HEK293 (cell line): ENCODE data around the gene MECR.

Experiments
- CTCF ChIA-PET: fragments of 350-600 bp; formaldehyde crosslinking; extraction: SDS; loops from one replicate; lab custom pipeline; 2021; ENCODE audit warnings: antibody characterized with exemption; lab: Yijun Ruan, JAX
- POLR2A ChIA-PET: fragments of 300-600 bp; formaldehyde crosslinking; extraction: SDS; loops from one replicate; lab custom pipeline; 2020; ENCODE audit warnings: antibody characterized with exemption, inconsistent platforms; lab: Yijun Ruan, JAX
- H3K27ac ChIP-seq: fragments of 200-500 bp; sonication (Bioruptor generic); 2 replicates; pipeline ENCODE4 v1.5.1; 2014; ENCODE audit warnings: low read depth, low read length, control low read depth, inconsistent platforms; ENCODE audit errors: extremely low read depth
- H3K36me3 ChIP-seq, 2 experiments: fragments of 200-500 bp in 1 of 2; sonication (Bioruptor generic) in 1 of 2; 1 replicate in 1 of 2; 2 replicates in 1 of 2; pipeline ENCODE4 v1.5.1; 2014 to 2017; ENCODE audit warnings: inconsistent platforms in 2 of 2, low read length in 2 of 2; ENCODE audit not compliant: control insufficient read depth in 2 of 2, insufficient read depth in 1 of 2
- H3K4me1 ChIP-seq: fragments of 200-500 bp; sonication (Bioruptor generic); 2 replicates; pipeline ENCODE4 v1.5.1; 2014; ENCODE audit warnings: mild to moderate bottlenecking, low read length, inconsistent platforms; ENCODE audit not compliant: control insufficient read depth, insufficient read depth
- H3K4me3 ChIP-seq: 2 replicates; pipeline ENCODE4 v1.5.1; 2011; ENCODE audit warnings: low read depth, mild to moderate bottlenecking, control low read depth, low read length, moderate library complexity
- H3K9me3 ChIP-seq: fragments of 200-500 bp; sonication (Bioruptor generic); 2 replicates; pipeline ENCODE4 v1.5.1; 2014; ENCODE audit warnings: low read depth, low read length, inconsistent platforms; ENCODE audit not compliant: control insufficient read depth, insufficient read depth
- IKZF3 ChIP-seq: fragments of 450-650 bp; IDR thresholded peaks from 2 replicates; pipeline ENCODE4 v1.5.0; 2018; ENCODE audit warnings: missing biosample characterization, mild to moderate bottlenecking, missing genetic modification characterization, moderate library complexity
- KLF8 ChIP-seq: fragments of 450-650 bp; formaldehyde crosslinking; IDR thresholded peaks from 2 replicates; pipeline ENCODE4 v1.5.1; 2016; ENCODE audit warnings: missing biosample characterization, missing genetic modification characterization
- ZFHX2 ChIP-seq: fragments of 450-650 bp; formaldehyde crosslinking; conservative IDR thresholded peaks from 2 replicates; pipeline ENCODE4 v1.5.1; 2016; ENCODE audit warnings: missing biosample characterization, missing genetic modification characterization
- ZFP69B ChIP-seq: fragments of 450-650 bp; formaldehyde crosslinking; IDR thresholded peaks from 2 replicates; pipeline ENCODE4 v1.5.1; 2016; ENCODE audit warnings: missing biosample characterization, missing genetic modification characterization
- ZNF324 ChIP-seq: fragments of 450-650 bp; formaldehyde crosslinking; IDR thresholded peaks from 2 replicates; pipeline ENCODE4 v1.5.1; 2016; ENCODE audit warnings: missing biosample characterization, missing genetic modification characterization
- ZNF354C ChIP-seq: fragments of 450-650 bp; formaldehyde crosslinking; IDR thresholded peaks from 2 replicates; pipeline ENCODE4 v1.5.1; 2016; ENCODE audit warnings: missing biosample characterization, missing genetic modification characterization, low read depth, borderline replicate concordance
- ZNF362 ChIP-seq: fragments of 450-650 bp; formaldehyde crosslinking; IDR thresholded peaks from 2 replicates; pipeline ENCODE4 v1.5.1; 2016; ENCODE audit warnings: missing biosample characterization, missing genetic modification characterization
- ZNF580 ChIP-seq: fragments of 450-650 bp; formaldehyde crosslinking; IDR thresholded peaks from 2 replicates; pipeline ENCODE4 v1.5.1; 2016; ENCODE audit warnings: missing biosample characterization, missing genetic modification characterization
- ZNF677 ChIP-seq: fragments of 450-650 bp; IDR thresholded peaks from 2 replicates; pipeline ENCODE4 v1.5.0; 2018; ENCODE audit warnings: missing biosample characterization, mild to moderate bottlenecking, missing genetic modification characterization, moderate library complexity
- ZNF747 ChIP-seq: fragments of 450-650 bp; formaldehyde crosslinking; IDR thresholded peaks from 2 replicates; pipeline ENCODE4 v1.5.1; 2016; ENCODE audit warnings: missing biosample characterization, missing genetic modification characterization
- ZNF768 ChIP-seq: fragments of 450-650 bp; formaldehyde crosslinking; IDR thresholded peaks from 2 replicates; pipeline ENCODE4 v1.5.1; 2018; ENCODE audit warnings: missing biosample characterization, mild to moderate bottlenecking, missing genetic modification characterization
- ZNF776 ChIP-seq: fragments of 450-650 bp; formaldehyde crosslinking; IDR thresholded peaks from 2 replicates; pipeline ENCODE4 v1.5.0; 2017; ENCODE audit warnings: missing biosample characterization, missing genetic modification characterization, borderline replicate concordance
- ZSCAN16 ChIP-seq: fragments of 450-650 bp; formaldehyde crosslinking; IDR thresholded peaks from 2 replicates; pipeline ENCODE4 v1.5.1; 2016; ENCODE audit warnings: missing biosample characterization, missing genetic modification characterization
- ZSCAN30 ChIP-seq: fragments of 450-650 bp; IDR thresholded peaks from 2 replicates; pipeline ENCODE4 v1.5.1; 2018; ENCODE audit warnings: missing biosample characterization, mild to moderate bottlenecking, missing genetic modification characterization, moderate library complexity
- TF ChIP-seq, protein P1 (sequence below): fragments of 450-650 bp; formaldehyde crosslinking; IDR thresholded peaks from 2 replicates; pipeline ENCODE4 v1.5.1; 2016; ENCODE audit warnings: missing biosample characterization, missing genetic modification characterization

MECR gene

DNA sequence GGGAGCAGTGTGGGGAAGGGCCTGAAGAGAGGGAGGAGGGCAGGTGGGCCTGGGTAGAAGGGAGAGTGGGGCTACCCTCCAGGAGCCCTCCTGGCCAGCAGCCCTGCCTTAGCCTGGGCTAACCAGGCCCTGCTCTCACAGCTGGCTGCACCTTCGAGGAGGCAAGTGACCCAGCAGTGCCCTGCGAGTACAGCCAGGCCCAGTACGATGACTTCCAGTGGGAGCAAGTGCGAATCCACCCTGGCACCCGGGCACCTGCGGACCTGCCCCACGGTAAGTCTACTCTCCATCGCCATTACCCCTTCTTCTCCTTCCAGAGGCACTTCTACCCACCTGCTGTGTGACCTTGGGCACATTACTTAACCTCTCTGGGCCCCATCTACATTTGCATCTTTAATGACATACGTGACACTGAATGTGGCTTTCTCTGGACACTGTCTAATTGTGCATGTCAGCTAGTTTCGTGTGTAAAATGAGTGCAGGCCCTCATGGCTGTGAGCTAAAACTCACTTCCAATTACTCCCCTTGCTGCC lies 24.5 kb upstream of the MECR start:
- H3K9me3 ChIP-seq, result no peaks in the 10 kb centered on the region
- H3K4me1 ChIP-seq, result peaks cover 9% of the 10 kb centered on the region
- POLR2A ChIA-PET, result no interaction called here
- TF ChIP-seq ZFHX2 (tag by site-specific recombination), result no peak
- TF ChIP-seq ZNF768 (tag by site-specific recombination), result peak; percentile 95
- peak; percentile 80; the same call in 1 of the 2 replicates for TF ChIP-seq ZNF580 (tag by site-specific recombination)
- TF ChIP-seq, all 188 proteins: peak for 2
- no peak overlapping the region for H3K4me3 ChIP-seq
- CTCF ChIA-PET, result interaction anchor here (0.6 kb wide), 1 partner anchor 1433 kb away, joined by 4 read pairs; no protein-coding TSS in a partner anchor
- H3K27ac ChIP-seq, result no peak overlapping the region
- peaks cover 0 to 16% of the 10 kb centered on the region in 2 experiments; a peak in 1 of 3 replicates for H3K36me3 ChIP-seq

- CTCF ChIA-PET, result no interaction called here
- Histone ChIP-seq H3K4me3 (no peak overlapping the region), H3K4me1 (peaks cover 9% of the 10 kb centered on the region), H3K9me3 (no peaks in the 10 kb centered on the region), H3K36me3 (peaks cover 0 to 16% of the 10 kb centered on the region in 2 experiments; a peak in 1 of 3 replicates), H3K27ac (no peak overlapping the region)
- TF ChIP-seq ZSCAN30 (tag by site-specific recombination) (no peak), ZNF354C (no peak), IKZF3 (tag by site-specific recombination) (no peak), ZNF324 (tag by site-specific recombination) (no peak), ZSCAN16 (tag by site-specific recombination) (no peak)
- POLR2A ChIA-PET, result no interaction called here
These were observed 23.6 kb upstream of the MECR start for GRCh38 chr1:29254346-29254745.

- Histone ChIP-seq H3K36me3 (peaks cover 0 to 7% of the 10 kb centered on the region in 2 experiments; a peak in 1 of 3 replicates), H3K4me3 (no peak overlapping the region), H3K27ac (no peak overlapping the region), H3K9me3 (no peaks in the 10 kb centered on the region), H3K4me1 (peaks cover 9% of the 10 kb centered on the region)
- ChIA-PET POLR2A (no interaction called here), CTCF (interaction anchor here (0.9 kb wide), 1 partner anchor 79 kb away, joined by 3 read pairs; no protein-coding TSS in a partner anchor)
- TF ChIP-seq ZNF776 (no peak), ZFP69B (no peak), ZNF747 (no peak), ZNF677 (tag by site-specific recombination) (no peak), KLF8 (no peak), ZNF362 (tag by site-specific recombination) (no peak)
- TF ChIP-seq, protein P1, sequence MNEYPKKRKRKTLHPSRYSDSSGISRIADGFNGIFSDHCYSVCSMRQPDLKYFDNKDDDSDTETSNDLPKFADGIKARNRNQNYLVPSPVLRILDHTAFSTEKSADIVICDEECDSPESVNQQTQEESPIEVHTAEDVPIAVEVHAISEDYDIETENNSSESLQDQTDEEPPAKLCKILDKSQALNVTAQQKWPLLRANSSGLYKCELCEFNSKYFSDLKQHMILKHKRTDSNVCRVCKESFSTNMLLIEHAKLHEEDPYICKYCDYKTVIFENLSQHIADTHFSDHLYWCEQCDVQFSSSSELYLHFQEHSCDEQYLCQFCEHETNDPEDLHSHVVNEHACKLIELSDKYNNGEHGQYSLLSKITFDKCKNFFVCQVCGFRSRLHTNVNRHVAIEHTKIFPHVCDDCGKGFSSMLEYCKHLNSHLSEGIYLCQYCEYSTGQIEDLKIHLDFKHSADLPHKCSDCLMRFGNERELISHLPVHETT (tag by site-specific recombination), result no peak
These were observed 22.4 kb upstream of the MECR start for GRCh38 chr1:29253180-29253579.
